ENCODE data around the gene RPS6KL1.

DNA sequence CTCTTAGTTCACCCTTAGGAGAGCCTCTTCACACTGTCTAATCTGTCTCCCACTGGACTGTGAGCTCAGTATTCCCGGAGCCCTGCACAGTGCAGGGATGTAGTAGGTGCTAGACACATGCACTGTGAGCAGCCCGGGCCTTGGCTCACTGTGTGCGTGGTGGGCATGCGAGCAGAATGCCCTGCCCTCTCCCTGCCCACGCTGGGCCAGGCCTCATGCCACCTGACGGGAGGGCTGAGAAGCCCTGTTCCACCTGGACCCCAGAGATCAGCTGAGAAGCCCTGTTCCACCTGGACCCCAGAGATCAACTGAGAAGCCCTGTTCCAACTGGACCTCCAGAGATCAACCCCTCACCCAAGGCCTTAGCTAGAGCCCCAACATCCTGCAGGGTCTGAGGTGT lies 10.9 kb downstream of the RPS6KL1 start:
- TF ChIP-seq CTCF (IDR thresholded peaks at IDR 0.05) (no peak), EZH2phosphoT487 (IDR thresholded peaks at IDR 0.05) (no peak), EZH2 (IDR thresholded peaks at IDR 0.05) (no peak)

All from neural progenitor cell (in vitro differentiated cells).